Thoracic aorta (tissue), 2 donors: ENCODE data around the gene PDHX. TPM values are rescaled to one million over a fixed set of nuclear protein-coding genes. Genes with fewer than 3 reads are reported as not detected.

Experiments
- ATAC-seq: fragments of 150-250 bp; one replicate; pipeline ENCODE4 v1.8.0; 2017; ENCODE audit warnings: low read depth; ENCODE audit not compliant: insufficient number of reproducible peaks, low FRiP score
- DNase-seq: peaks from one replicate; pipeline ENCODE4 v3.0.0-alpha.2; 2020; ENCODE audit warnings: low spot score
- H3K27ac ChIP-seq, 2 donors: fragments of 200-600 bp; sonication (generic); 1 replicate in 1 of 2; 2 replicates in 1 of 2; pipeline ENCODE4 v1.5.1; 2016; ENCODE audit warnings: mild to moderate bottlenecking in 2 of 2, moderate library complexity in 2 of 2
- H3K27me3 ChIP-seq: fragments of 200-600 bp; sonication (generic); replicated peaks from 2 replicates; pipeline ENCODE4 v1.6.0; 2016; ENCODE audit warnings: mild to moderate bottlenecking; ENCODE audit not compliant: insufficient read depth
- H3K36me3 ChIP-seq: fragments of 200-600 bp; sonication (generic); one replicate; pipeline ENCODE4 v1.5.1; 2016
- H3K4me1 ChIP-seq, 2 donors: fragments of 200-600 bp; sonication (generic); 1 replicate in 1 of 2; 2 replicates in 1 of 2; pipeline versions ENCODE4 v1.5.1 to v1.6.0; 2016; ENCODE audit warnings: low read depth in 2 of 2, mild to moderate bottlenecking in 1 of 2; ENCODE audit not compliant: control insufficient read depth in 1 of 2
- H3K4me3 ChIP-seq: fragments of 200-600 bp; sonication (generic); 2 replicates; pipeline ENCODE4 v1.5.1; 2016; ENCODE audit warnings: mild to moderate bottlenecking
- H3K9me3 ChIP-seq: fragments of 200-600 bp; sonication (generic); 2 replicates; pipeline ENCODE4 v1.5.1; 2016
- CTCF ChIP-seq: fragments of 200-600 bp; sonication (generic); IDR thresholded peaks from one replicate; pipeline ENCODE4 v1.5.1; 2019; ENCODE audit warnings: antibody characterized with exemption
- total RNA-seq, 2 donors: library from RNA; depleted of rRNA; stranded (reverse); fragments of >200 nt; gene quantifications; one replicate each; pipeline versions ENCODE4 v1.1.0 to v1.2.3, GENCODE V29; 2016

PDHX gene
- total RNA-seq, 2 donors from 2014 or later, result 19.8 to 27.5 TPM

- no peaks in the 10 kb centered on the region for H3K27me3 ChIP-seq
- ATAC-seq (no peak), DNase-seq (no peak)
- no peak for TF ChIP-seq CTCF
- H3K27ac ChIP-seq, result no peak overlapping the region
- no peaks in the 10 kb centered on the region for H3K9me3 ChIP-seq
- H3K4me1 ChIP-seq, result no peaks in the 10 kb centered on the region
- H3K36me3 ChIP-seq, result peaks cover 3% of the 10 kb centered on the region
- H3K4me3 ChIP-seq, result no peak overlapping the region
Observed at GRCh38 chr11:34881900-34882299, 34.5 kb upstream of the PDHX start.

- Histone ChIP-seq H3K27me3 (no peaks in the 10 kb centered on the region), H3K27ac (no peak overlapping the region), H3K4me3 (no peak overlapping the region), H3K4me1 (no peaks in the 10 kb centered on the region), H3K9me3 (no peaks in the 10 kb centered on the region), H3K36me3 (peaks cover 1% of the 10 kb centered on the region)
- TF ChIP-seq CTCF, result no peak
- no peak for DNase-seq
- no peak for ATAC-seq
Observed at GRCh38 chr11:34886609-34887008, 29.8 kb upstream of the PDHX start.

- no peak for DNase-seq
- H3K4me3 ChIP-seq, result no peak overlapping the region
Observed at GRCh38 chr11:34887260-34887659, 29.2 kb upstream of the PDHX start.

GRCh38 chr11:34890089-34890488 is 26.3 kb upstream of the PDHX start:
- Histone ChIP-seq H3K9me3 (no peaks in the 10 kb centered on the region), H3K27ac (no peak overlapping the region), H3K4me1 (no peaks in the 10 kb centered on the region), H3K27me3 (no peaks in the 10 kb centered on the region), H3K36me3 (no peaks in the 10 kb centered on the region), H3K4me3 (no peak overlapping the region)
- ATAC-seq, result no peak
- no peak for TF ChIP-seq CTCF
- no peak for DNase-seq

More at GRCh38 chr11:34887260-34887659, 29.2 kb upstream of the PDHX start:
- H3K9me3 ChIP-seq, result no peaks in the 10 kb centered on the region
- no peak for ATAC-seq
- H3K36me3 ChIP-seq, result no peaks in the 10 kb centered on the region
- H3K4me1 ChIP-seq, result no peaks in the 10 kb centered on the region
- no peaks in the 10 kb centered on the region for H3K27me3 ChIP-seq
- H3K27ac ChIP-seq, result no peak overlapping the region
- no peak for TF ChIP-seq CTCF

GRCh38 chr11:34890812-34891211 is 25.6 kb upstream of the PDHX start:
- no peak for TF ChIP-seq CTCF
- no peak for ATAC-seq

More at GRCh38 chr11:34890812-34891211, 25.6 kb upstream of the PDHX start:
- Histone ChIP-seq H3K27me3 (no peaks in the 10 kb centered on the region), H3K9me3 (no peaks in the 10 kb centered on the region), H3K4me3 (no peak overlapping the region), H3K27ac (no peak overlapping the region), H3K4me1 (no peaks in the 10 kb centered on the region), H3K36me3 (no peaks in the 10 kb centered on the region)
- no peak for DNase-seq
